Measurements from ENCODE around the gene KLK1.

KLK1 gene

DNA sequence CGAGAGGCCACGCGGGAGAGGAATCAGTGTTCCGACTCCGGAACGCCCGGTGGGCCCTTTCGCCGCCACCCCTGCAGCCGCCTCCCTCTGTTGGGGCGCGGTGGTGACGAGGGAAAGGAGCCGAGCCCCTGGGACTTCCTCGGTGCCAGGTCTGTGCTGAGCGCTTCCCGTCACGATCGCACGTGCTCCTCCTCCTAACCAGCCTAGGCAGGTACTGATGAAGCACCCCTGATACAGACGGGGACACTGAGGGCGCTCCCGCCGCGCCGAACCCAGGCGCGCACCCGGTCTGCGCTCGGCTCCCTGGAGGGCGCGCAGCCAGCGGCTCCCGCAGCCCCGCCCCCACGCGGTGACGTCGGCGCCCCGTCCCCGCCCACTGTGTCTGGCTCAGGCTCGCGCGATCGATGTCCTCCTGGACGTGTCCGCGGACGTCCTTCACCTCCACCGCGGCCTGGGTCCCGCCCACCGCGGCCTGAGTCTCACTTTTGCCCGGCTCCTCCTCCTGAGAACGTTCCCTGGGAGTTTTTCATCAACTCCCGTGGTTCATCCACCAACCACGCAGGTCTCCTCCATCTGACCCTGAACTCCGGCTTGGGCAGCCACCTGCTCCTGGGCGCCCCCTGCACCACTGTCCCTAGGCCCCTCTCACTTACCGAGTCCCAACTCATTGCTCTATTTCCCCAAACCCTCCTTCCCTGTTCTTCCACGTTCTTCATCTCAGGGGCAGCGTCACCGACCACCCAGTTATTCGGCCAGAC, 12.4 kb upstream of the KLK1 start:
- DNase-seq (ENCODE audit: low read depth): peak; percentile 2

DNA sequence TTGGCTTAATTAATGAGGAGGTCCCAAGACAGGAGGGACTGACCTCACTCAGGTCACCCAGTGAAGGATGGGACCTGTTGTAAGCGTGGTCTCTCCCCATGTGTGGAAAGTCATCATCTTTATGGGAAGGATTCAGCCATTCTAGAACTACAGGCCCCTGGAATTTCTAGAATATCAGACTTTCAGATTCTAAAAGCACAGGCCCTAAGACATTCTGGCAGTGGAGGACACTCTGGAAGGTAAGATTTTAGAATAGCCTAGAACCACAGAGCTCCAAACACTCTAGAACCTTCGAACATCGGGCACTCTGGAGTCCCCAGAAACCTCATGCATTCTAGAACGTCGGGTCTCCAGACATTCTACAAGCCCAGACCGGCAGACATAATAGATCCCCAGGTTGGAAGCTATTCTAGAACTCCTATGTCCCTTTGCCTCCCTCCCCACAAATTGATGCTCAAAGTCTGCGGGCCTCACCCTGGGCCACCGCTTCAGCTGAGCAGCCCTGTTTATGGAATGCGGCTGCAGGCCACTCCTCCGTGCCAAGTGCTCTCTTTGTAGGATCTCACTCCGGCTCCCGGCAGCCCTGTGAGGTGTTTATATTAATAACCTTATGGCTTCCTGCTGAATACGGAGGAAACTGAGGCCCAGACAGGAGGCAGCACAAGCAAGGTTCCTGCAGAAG, 11.7 kb upstream of the KLK1 start:
- DNase-seq (ENCODE audit: low read depth): no peak

DNA sequence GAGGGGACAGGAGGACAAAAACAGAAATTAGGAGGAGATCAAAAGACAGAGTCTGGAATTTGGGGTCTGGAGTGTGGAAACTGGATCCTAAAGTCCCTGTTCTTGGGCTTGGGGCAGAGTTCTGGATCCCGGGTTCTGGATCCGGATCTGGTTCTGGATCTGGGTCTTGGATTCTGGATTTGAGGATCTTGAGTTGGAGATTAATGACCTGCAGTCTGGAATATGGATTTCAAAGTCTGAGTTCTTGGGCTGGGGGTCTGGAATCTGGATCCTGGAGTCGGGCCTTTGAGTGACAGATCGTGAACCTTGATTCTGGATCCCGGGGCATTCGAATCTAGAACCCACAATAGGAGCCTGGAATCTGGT, 10.2 kb upstream of the KLK1 start:
- DNase-seq (ENCODE audit: low read depth): no peak

DNA sequence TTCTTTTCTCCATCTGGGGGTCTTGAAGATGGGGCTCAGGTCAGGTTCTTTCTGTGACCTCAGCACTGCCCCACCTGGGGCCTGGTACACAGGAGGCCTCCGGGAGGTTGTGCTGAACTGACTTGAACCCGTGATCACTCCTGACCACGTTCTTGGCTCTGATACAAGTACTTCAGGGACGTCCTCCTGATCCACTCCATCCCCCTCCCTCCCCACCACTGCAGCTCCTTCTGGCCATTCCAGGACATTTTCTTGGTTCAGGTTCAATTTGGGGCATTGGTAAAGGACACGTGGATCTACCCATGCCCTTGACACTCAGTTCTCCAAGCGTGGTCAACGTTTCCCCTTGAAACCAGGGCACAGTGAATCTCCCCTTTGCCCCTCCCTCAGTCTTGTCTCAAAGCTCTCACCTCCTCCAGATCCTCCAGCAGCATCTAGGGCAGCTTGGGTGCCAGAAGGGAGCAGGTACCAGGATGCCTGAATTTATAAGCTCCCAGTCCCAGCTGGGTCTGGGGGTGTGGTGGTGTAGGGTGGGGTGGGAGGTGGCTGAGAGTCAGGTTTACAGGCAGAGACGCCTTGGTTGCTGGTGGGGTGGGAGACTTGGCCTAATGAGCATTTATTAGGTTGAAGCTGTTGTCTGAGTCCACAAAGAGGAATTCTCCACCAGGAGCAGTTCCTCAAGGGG, 9.7 kb upstream of the KLK1 start, which contains the start of gene KLK15:
KLK15 (minus strand) TSS at position 458 of the 685 bp plus-strand sequence. CDS start 2,082 bp downstream, outside the sequence.
- DNase-seq (ENCODE audit: low read depth): no peak

DNA sequence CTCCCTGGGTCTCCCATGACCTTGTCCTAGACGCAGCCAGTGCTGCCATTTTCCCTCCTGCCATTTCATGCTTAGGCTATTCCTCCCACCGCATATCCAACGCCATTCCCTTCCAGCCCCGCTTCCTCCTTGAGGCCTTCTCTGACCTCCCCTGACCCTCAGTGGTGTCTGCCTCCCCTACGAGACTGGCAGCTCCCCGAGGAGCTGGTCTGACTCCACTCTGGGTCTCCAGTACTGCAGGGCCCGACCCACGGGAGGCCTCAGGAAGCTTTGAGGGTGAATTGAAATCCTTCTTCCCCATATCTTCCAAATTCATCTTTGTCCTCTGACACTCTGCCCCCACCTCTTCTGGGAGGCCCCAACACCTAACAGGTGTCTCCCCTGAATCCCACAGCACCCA, 9.1 kb upstream of the KLK1 start:
- no peak for DNase-seq (ENCODE audit: low read depth)

DNA sequence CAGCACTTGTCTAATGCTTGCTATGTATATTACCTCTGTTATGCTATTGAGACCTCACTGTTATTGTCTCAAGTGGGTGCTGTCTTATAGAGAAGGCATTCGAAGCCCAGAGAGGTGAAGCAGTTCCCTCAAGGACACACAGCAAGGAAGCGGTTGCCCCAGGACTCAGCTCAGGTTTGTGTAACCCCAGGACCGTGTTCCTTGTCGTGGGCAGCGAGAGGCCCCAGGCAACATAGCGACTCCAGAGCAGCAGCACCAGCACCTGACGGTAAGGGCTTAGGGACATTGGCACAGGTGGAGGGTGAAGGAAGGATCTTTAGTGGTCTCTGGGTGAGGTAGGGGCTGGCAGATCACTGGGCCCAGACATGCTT, 7.4 kb upstream of the KLK1 start:
- no peak for DNase-seq (ENCODE audit: low read depth)

DNA sequence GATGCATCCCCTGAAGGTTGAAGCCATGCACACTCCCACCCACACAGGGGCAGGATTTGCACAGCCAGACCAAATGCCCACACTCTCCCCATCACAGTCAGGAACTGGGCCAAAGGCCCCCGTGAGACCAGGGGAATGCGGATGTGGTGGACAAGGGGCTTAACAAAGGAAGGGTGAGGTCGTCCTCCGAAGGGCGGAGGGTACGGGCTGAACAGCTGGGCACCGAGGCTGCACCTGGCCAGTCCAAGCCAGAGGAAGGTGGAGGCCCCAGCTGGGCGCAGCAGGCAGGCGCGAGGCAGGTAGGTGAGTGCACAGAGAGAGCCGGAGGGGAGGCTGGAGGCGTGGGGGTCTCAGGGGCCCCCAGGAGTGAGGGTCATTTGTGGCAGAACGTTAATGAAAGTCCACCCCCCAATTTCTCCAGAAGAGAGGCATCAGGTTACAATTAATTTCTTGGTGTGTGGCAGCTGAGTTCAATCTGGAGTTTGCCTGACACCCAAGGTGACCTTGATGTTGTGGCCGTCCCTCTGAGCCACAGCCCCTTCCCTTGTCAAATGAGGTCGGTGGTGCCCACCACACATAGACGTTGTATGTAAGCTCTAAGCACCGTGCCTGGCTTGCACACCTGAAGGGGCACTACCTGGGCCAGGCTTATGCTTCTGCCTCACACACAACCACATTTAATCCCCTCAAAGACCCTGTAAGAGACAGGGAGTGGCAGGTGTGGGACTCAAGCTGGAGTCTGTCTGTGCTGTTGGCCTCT, 6.9 kb upstream of the KLK1 start:
- no peak for DNase-seq (ENCODE audit: low read depth)

DNA sequence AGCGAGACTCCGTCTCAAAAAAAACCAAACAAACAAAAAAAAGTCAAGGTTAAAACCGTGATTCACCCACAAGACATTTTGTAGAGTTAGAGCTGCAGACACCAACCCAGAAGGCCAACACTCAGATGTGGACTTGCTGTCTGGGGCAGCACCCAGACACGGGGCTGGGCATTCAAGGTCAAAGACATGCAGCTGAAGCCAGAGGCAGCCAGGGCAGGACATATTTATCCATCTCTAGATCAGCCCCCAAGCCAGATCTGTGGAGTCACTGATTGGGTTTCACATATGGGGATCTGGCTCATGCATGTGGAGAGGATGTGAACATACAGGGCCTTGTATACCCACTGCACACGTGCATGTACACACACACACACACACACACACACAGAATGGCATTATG, 6.2 kb upstream of the KLK1 start:
- no peak for DNase-seq (ENCODE audit: low read depth)

DNA sequence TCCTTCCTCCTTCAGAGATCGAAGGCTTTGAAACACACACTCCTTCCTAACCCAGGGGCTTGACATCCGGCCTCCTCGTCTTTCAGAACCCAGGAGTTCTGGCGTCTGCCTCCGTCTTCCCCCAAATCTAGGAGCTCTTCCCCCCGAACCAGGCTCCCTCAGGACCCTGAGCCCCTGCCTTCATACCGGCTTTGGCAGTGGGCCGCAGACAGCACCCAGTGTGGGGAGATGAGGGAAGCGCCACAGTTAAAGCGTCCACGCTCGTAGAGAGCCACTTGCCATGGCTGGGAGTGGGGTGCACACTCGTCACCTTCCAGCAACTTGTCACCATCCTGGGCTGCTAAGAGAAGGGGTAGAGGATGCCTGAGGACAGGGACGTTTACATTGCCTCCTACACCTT, 3.9 kb upstream of the KLK1 start:
- no peak for DNase-seq (ENCODE audit: low read depth)

DNA sequence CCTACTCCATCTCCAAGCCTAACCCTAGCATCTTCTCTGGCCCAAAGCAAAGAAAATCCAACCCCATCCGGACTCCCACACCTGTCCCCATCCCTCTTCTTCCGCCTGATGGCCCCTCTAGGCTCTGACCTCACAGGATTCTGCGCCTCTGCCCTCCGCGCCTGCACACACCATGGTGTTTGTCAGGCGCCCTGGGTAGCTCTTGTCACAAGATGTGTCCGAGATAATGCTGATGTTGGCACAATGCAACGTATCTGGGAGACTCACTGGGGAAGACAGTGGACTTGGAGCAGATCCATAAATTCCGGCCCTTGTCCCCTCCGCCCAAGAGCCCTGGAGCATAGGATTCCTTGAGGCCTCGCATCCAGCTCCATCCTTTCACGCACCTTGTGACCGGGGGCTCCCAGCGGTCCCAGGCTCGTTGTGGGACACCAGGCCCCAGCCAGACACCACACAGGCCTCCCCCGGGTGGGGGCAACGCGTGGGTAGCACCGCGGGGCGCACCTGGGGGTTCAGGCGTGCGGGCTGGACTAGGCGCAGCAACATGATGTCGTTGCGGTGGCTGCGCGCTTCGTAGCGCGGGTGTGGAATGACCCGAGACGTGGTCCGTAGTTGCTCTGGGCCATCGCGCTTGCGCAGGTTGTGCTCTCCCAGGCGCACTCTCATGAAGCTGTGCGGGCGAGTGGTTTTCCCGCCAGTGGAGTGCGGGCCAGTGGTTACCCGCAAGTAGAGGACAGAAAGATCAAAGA, 3.1 kb upstream of the KLK1 start:
- no peak for DNase-seq (ENCODE audit: low read depth)

DNA sequence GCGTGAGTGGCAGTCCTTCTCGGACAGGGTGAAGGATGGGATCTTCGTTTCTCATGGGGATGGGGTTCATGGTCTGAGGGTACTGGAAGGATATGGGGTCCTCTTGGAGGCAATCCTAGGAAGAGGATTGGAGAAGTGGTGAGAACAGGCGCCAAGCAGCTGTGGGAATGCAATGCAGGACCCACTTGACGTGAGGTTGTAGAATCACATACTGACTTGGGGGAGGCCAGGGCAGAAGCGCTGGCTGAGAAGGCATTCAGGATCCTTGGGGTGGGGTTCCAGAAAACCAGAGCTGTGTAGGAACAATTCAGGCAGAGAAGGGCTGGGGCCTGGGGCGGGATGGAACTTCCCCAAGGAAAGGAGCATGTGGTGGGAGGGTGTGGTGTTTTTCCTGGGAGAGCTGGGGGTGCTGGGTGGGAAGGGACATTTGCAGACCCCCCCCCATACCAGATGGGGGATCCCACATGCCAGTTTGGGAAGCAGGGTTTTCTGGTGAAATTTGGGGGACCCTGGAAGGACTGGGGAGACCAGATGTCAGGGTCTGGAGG, 852 bp downstream of the KLK1 start:
- no peak for DNase-seq (ENCODE audit: low read depth)

DNA sequence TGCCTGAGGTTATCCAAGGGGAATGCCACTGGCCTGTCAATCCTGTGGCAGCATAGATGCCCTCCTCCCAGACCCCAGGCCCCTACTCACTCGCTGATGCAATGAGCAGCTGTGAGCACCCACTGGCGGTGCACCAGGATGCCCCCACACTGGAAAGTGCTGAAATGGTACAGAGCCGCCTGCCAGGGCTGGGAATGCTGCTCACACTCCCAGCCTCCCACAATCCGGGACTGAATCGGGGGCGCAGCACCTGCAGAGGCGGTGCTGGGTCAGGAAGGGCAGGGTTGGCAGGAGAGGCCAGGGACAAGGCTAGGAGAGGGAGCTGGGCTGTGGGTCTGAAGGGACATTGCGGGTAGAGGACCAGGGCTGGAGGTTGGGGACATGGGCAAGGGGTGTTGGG, 2.0 kb downstream of the KLK1 start:
- DNase-seq (ENCODE audit: low read depth): no peak

DNA sequence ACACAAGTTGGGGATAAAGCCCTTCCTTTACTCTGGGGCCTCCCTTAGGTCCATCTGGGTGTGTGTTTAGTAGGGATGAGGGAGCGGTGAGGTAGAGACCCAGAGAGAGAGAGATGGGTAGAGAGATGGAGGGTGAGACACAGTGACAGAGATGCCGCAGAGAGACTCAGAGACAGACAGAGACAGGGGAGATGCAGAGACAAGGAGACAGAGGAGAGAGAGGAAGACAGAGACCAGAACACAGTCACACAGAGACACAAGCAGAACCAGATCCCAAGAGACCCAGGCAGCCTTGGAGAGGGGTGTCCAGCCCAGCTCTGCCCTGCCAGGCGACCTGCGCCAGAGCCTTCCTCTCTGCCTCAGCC, 2.4 kb downstream of the KLK1 start:
- no peak for DNase-seq (ENCODE audit: low read depth)

DNA sequence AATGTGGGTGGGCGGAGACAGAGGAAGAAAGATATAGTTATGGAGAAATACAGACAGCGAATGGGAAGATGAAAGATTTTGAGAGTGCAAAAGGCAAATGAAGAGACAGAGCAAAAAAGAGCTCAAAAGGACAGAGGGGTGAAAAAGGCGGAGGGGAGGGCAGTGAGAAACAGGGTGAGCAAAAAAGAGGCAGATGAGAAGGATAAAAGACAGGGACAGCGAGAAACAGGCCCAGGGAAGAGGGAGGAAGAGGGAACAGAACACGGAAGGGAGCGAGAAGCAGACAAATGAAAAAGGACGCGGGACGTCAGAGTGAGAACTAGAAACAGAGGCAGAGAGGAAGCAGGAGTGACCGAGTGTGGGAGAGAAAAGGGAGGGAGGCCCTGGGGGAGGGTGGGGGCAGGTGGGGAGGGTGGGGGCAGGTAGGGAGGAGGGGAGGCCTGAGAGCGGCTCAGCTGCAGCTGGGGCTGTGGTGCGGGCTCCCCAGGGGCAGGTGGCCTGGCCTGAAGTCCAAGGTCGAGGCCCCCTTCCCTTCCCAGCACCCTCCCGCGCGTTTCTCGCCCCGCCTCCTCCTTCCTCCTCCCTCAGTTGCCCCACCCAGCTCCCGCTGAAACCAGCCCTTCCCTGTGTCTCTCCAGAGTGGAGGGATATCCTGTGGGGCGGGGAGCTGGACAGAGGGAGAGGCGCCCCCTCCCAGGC, 2.9 kb downstream of the KLK1 start:
- DNase-seq (ENCODE audit: low read depth): no peak

DNA sequence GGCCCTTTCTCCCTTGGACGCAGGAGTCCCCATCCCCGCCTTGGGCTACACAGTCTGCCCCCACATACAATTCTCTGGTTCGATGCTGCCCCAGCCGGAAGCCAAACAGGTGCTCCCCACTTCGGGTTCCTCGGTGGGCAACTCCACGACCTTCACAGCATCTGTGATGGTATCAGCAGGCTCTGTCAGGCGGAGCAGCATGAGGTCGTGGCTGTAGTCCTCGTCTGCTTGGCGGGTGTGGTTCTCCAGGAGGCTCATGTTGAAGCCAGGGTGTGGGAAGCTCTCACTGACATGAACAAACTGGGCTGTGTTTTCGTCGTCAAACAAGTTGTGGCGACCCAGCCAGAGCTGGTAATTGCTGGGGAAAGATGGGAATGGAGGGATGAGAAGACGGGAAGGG, 3.5 kb downstream of the KLK1 start:
- DNase-seq (ENCODE audit: low read depth): no peak

DNA sequence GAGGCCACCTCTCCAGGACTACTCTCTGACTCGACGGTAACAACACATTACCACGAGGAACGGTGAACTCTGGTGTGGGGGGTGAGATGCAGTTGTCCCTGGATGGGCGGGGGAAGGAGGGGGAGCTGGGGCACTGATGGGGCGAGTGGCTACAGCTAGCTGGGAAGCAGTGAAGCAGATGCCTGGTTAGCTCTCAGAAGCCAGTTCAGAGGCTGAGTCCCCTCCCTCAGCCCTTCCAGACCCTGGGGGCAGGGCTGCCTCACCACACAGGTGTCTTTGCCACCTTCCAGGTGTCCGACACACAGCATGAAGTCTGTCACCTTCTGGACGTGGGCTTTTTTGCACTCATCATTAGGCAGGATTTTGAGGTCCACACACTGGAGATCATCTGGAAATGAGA, 4.0 kb downstream of the KLK1 start:
- no peak for DNase-seq (ENCODE audit: low read depth)

DNA sequence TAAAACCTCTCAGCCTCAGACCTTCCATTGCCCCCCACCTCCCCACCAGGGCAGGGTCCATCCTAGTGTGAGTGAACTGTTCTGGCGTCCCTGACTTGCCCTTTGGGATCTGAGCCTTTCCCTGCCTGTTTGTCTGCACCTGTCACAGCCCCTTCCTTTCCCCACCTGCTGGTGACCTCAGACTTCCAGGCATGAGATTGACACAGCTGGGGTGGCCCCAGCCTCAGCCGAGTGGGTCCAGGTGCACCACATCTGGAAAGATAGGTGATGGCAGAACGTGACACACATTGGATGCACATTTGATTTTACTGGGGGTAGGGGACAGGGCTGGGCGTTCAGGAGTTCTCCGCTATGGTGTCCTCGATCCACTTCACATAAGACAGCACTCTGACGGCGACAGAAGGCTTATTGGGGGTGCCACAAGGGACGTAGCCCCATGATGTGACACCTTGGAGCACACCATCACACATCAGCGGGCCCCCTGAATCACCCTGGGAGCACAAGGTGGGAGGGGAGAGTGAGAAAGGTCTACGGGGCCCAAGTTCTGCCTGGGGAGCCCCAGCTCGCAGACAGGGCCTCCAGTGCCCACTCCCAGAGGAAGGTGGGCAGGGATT, 4.6 kb downstream of the KLK1 start:
- no peak for DNase-seq (ENCODE audit: low read depth)

DNA sequence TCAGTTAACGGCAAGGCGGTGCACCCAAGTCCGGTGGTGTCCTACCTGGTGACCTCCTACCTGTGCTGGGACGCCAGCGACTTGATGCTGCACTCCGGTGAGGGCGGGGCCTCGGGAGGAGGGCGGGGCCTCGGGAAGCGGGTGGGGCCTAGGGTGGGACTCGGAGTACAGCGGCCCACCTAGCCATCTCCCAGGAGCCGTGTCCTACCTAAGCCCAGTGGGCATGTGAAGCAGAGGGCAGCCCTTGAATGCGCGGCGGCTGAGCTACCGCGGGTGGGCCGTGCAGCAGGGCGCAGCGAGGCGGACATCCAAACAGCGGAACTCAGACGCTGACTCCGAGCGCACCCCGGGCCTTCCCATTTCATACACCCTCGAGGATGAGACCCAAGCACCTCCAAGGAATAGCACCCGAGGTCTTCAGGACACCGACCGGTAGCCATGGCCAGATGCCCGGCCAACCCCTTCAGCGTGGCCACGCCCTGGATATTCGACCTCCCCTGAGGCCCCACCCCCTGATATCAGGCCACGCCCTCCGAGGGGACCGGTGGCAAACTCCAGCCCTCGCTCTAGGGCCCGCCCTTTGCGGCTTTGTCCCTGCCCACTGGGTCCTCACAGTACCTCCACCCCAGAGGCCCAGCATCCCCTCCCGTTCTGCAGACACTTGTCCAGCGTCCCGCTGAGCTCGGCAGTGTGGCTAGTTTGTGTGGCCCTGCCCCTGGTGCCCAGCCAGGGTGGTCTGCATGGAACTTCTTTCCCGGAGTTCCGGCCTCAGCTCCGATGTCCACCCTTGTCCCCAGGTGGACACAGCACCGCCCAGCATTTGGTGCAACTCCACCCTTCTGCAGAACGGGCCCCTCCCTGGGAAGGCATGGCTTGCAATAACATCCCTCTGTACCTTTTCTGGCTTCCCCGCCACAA, 5.4 kb downstream of the KLK1 start:
- DNase-seq (ENCODE audit: low read depth): no peak

DNA sequence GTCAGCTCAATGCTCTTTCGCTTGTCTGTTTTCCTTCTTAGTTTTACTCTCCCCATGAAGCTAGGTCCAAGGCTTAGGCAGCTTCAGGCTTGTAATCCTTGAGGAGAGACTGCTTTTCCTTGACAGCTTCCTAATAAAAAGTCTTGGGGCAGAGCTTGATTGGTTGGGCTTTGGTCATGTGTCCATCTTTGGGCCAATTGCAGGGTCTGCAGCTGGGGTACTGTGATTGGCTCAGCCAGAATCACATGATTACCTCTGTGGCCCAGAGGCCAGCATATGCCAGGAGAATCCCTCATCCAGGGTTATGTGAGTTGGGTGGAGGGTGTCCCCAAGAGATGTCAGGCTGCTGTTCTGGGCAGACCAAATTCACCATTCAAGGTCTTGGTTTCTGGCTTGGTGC, 8.1 kb downstream of the KLK1 start:
- DNase-seq (ENCODE audit: low read depth): no peak

DNA sequence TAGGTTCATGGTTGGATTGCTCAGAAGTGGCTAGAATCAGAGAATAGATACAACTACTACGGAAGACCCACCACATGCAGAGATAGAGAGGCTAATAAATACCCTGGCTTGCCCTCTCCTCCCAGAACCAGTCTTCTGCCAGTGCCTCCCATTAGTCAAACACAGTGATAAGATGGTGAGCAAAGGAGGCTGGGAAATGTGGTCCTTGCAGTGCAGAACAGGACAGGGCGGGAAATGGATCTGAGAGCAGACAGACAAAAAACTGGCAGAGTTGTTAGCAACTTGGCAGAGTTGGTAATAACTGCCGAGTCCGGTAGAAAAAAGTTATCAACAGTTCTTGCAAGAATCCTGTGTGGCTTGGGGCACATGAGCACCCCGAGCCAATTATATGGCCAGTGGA, 8.7 kb downstream of the KLK1 start:
- DNase-seq (ENCODE audit: low read depth): no peak
